Measurements from ENCODE around the gene TP63. TPM values are rescaled to one million over a fixed set of nuclear protein-coding genes. Genes with fewer than 3 reads are reported as not detected.

The TP63 gene
- total RNA-seq, 1 experiment from 2014 or later: not detected

DNA sequence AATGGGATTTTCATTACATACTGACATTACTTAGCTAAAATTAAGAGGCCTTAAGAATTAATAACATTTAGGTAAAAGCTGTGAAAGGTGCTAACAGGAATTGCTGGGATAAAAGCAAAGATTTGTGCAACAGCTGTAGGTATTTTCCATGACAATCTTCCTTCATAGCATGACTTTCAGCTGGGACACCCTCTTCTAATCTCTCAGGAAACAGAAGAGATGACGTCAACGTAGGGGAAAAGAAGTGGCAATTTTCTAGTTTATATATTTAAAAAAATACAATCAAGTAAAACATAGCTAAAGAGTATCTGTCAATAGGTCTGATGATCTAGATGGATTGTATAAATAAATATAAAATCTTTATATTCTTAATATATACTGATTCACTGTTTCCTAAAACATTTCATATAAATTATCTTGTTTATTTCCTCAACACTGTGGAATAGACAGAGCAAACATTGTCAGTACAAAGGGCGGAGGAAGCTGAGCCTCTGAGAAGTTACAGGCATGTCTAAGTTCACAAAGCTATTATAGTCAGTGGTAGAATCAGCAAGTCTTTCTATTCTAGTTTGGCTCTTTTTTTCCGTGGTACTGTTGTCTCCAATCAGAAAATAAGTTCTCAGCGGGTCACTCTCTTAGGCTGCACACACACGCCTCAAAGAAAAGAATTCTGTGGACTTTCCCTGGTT is 272.5 kb downstream of the TP63 start:
- Mint-ChIP-seq H3K4me1 (peaks cover 11 to 20% of the 10 kb centered on the region in 2 experiments), H3K4me3 (no peak overlapping the region), H3K27ac (no peak overlapping the region), H3K27me3 (ENCODE audit: low read depth) (no peaks in the 10 kb centered on the region), H3K9me3 (no peaks in the 10 kb centered on the region), H3K36me3 (ENCODE audit: insufficient read depth in 1 of 3, low read depth in 3 of 3) (no peaks in the 10 kb centered on the region)
- Histone ChIP-seq H3K14ac (ENCODE audit: insufficient read depth, low read length) (no peak overlapping the region), H3K4ac (ENCODE audit: low read depth, low read length) (no peak overlapping the region), H2BK20ac (ENCODE audit: low read depth, low read length, poor library complexity, severe bottlenecking) (no peak overlapping the region), H3K23ac (ENCODE audit: insufficient read length, low read depth, low read length) (no peak overlapping the region), H3K9me3 (ENCODE audit: control insufficient read depth, low read depth, low read length) (no peaks in the 10 kb centered on the region), H4K91ac (ENCODE audit: insufficient read length, low read depth, low read length) (no peak overlapping the region), H2BK15ac (ENCODE audit: low read depth, low read length) (no peak overlapping the region), H3K79me2 (ENCODE audit: insufficient read depth, low read length) (no peaks in the 10 kb centered on the region), H3K23me2 (ENCODE audit: insufficient read length, low read depth, low read length, poor library complexity, severe bottlenecking) (no peaks in the 10 kb centered on the region), H4K8ac (replicated peaks; ENCODE audit: insufficient read length, low read depth, low read length) (no peak overlapping the region), H3K9ac (ENCODE audit: extremely low read depth, insufficient read length, low read length) (no peak overlapping the region), H3K27ac (ENCODE audit: insufficient read length, low read depth, low read length) (no peak overlapping the region), H3K18ac (ENCODE audit: insufficient read length, low read depth, low read length) (no peak overlapping the region), H3K4me1 (ENCODE audit: insufficient read depth, low read length) (peaks cover 2% of the 10 kb centered on the region), H3K4me2 (ENCODE audit: insufficient read depth, insufficient read length, low read length) (no peak overlapping the region), H2AFZ (ENCODE audit: low read length) (no peak overlapping the region), H4K5ac (ENCODE audit: insufficient read length, low read depth, low read length) (no peak overlapping the region), H2BK5ac (ENCODE audit: insufficient read length, low read length) (no peak overlapping the region), H3K56ac (ENCODE audit: insufficient read length, low read depth, low read length) (no peak overlapping the region), H2BK12ac (ENCODE audit: insufficient read length, low read depth, low read length) (no peak overlapping the region), H2AK5ac (ENCODE audit: insufficient read length, low read length) (no peak overlapping the region), H3K79me1 (ENCODE audit: insufficient read depth, low read depth, low read length, poor library complexity, severe bottlenecking) (no peaks in the 10 kb centered on the region), H3T11ph (ENCODE audit: low read length) (no peak overlapping the region), H4K20me1 (ENCODE audit: control insufficient read depth, insufficient read depth, insufficient read length) (no peaks in the 10 kb centered on the region), H3K27me3 (ENCODE audit: insufficient read depth, low read length) (no peaks in the 10 kb centered on the region), H2BK120ac (ENCODE audit: low read depth, low read length, poor library complexity, severe bottlenecking) (no peak overlapping the region)
- TF ChIP-seq, protein P1, sequence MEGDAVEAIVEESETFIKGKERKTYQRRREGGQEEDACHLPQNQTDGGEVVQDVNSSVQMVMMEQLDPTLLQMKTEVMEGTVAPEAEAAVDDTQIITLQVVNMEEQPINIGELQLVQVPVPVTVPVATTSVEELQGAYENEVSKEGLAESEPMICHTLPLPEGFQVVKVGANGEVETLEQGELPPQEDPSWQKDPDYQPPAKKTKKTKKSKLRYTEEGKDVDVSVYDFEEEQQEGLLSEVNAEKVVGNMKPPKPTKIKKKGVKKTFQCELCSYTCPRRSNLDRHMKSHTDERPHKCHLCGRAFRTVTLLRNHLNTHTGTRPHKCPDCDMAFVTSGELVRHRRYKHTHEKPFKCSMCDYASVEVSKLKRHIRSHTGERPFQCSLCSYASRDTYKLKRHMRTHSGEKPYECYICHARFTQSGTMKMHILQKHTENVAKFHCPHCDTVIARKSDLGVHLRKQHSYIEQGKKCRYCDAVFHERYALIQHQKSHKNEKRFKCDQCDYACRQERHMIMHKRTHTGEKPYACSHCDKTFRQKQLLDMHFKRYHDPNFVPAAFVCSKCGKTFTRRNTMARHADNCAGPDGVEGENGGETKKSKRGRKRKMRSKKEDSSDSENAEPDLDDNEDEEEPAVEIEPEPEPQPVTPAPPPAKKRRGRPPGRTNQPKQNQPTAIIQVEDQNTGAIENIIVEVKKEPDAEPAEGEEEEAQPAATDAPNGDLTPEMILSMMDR (conservative IDR thresholded peaks at IDR 0.05): no peak
- no CpG with 5 or more reads among the region's 6 CpGs for WGBS (ENCODE audit: extremely low coverage, insufficient read length, low lambda C conversion rate)
- DNase-seq: no peak

Data from H9 (cell line).